Activated T-cell treated with anti-CD3 and anti-CD28 coated beads, Interleukin-2, amount 50 U/mL, for 4 hours (primary cell): ENCODE data around the gene KIAA1586. TPM values are rescaled to one million over a fixed set of nuclear protein-coding genes. Genes with fewer than 3 reads are reported as not detected.
"Not testable (repeated sequence)": the region's sequence is repeated elsewhere in the genome, so short reads cannot be mapped to it uniquely, and the experiment has no call there.

Experiments used
- ATAC-seq, 2 donors: fragments of 200-7000 bp; cut with Tn5 transposase; one replicate each; pipeline ENCODE4 v1.10.0; 2021
- DNase-seq: peaks from one replicate; pipeline ENCODE4 v3.0.0-alpha.2; 2020
- H3K27me3 Mint-ChIP-seq: one replicate; pipeline ENCODE4 v1.8.0; 2021; ENCODE audit warnings: low read depth, mixed read lengths
- H3K36me3 Mint-ChIP-seq: one replicate; pipeline ENCODE4 v1.8.0; 2022; ENCODE audit warnings: mixed read lengths; ENCODE audit not compliant: insufficient read depth
- H3K4me1 Mint-ChIP-seq: one replicate; pipeline ENCODE4 v1.8.0; 2021; ENCODE audit warnings: low read depth, mixed read lengths
- H3K4me3 Mint-ChIP-seq: one replicate; pipeline ENCODE4 v1.8.0; 2021; ENCODE audit warnings: mild to moderate bottlenecking, moderate library complexity, mixed read lengths
- H3K9me3 Mint-ChIP-seq: one replicate; pipeline ENCODE4 v1.8.0; 2021; ENCODE audit warnings: mixed read lengths
- total RNA-seq, 3 donors: library from RNA; stranded (reverse); gene quantifications; one replicate each; pipeline ENCODE4 v1.2.1, GENCODE V29; 2021

KIAA1586 gene
- 10 to 100 TPM; 13.1 to 15.2 (median 14.2) TPM for total RNA-seq

GRCh38 chr6:57046332-57047256 is at the start of gene KIAA1586:
TSS of gene KIAA1586 (plus strand) at chr6:57046693. CDS start at chr6:57046756, 63 bp downstream.
- DNase-seq (peak; percentile 73), ATAC-seq (peak; percentile 96 to 97)
- not testable (repeated sequence) for H3K9me3 Mint-ChIP-seq, H3K27me3 Mint-ChIP-seq
- H3K4me1 Mint-ChIP-seq, result peaks cover 25% of the 10 kb centered on the region
- peaks cover 18% of the 10 kb centered on the region for H3K36me3 Mint-ChIP-seq
- H3K4me3 Mint-ChIP-seq, result peak within 1 kb of the TSS; percentile 91

GRCh38 chr6:56999049-56999448 is 47.4 kb upstream of the KIAA1586 start:
- H3K36me3 Mint-ChIP-seq, result no peaks in the 10 kb centered on the region
- H3K9me3 Mint-ChIP-seq, result peaks cover 9% of the 10 kb centered on the region
- H3K27me3 Mint-ChIP-seq, result peaks cover 14% of the 10 kb centered on the region
- no peak overlapping the region for H3K4me3 Mint-ChIP-seq
- DNase-seq (no peak), ATAC-seq (no peak)
- no peaks in the 10 kb centered on the region for H3K4me1 Mint-ChIP-seq

GRCh38 chr6:56999748-57000147 is 46.7 kb upstream of the KIAA1586 start:
- not testable (repeated sequence) for H3K4me1 Mint-ChIP-seq, H3K9me3 Mint-ChIP-seq, DNase-seq, H3K36me3 Mint-ChIP-seq, H3K4me3 Mint-ChIP-seq, ATAC-seq
- peaks cover 14% of the 10 kb centered on the region for H3K27me3 Mint-ChIP-seq

- H3K4me3 Mint-ChIP-seq, result no peak overlapping the region
- DNase-seq, result no peak
- ATAC-seq, result no peak
- no peaks in the 10 kb centered on the region for H3K4me1 Mint-ChIP-seq
- H3K36me3 Mint-ChIP-seq, result no peaks in the 10 kb centered on the region
- H3K9me3 Mint-ChIP-seq, result peaks cover 9% of the 10 kb centered on the region
- peaks cover 14% of the 10 kb centered on the region for H3K27me3 Mint-ChIP-seq
Measured at GRCh38 chr6:57002197-57002596, 44.3 kb upstream of the KIAA1586 start.

- DNase-seq (no peak), ATAC-seq (no peak)
- Mint-ChIP-seq H3K27me3 (peaks cover 13% of the 10 kb centered on the region), H3K4me1 (no peaks in the 10 kb centered on the region), H3K36me3 (no peaks in the 10 kb centered on the region), H3K9me3 (no peaks in the 10 kb centered on the region), H3K4me3 (no peak overlapping the region)
Measured at GRCh38 chr6:57004292-57004691, 42.2 kb upstream of the KIAA1586 start.

- Mint-ChIP-seq H3K4me3 (no peak overlapping the region), H3K4me1 (no peaks in the 10 kb centered on the region), H3K27me3 (peaks cover 8% of the 10 kb centered on the region), H3K36me3 (no peaks in the 10 kb centered on the region), H3K9me3 (no peaks in the 10 kb centered on the region)
- ATAC-seq (no peak), DNase-seq (no peak)
Measured at GRCh38 chr6:57006101-57006500, 40.4 kb upstream of the KIAA1586 start.

- not testable (repeated sequence) for H3K27me3 Mint-ChIP-seq, H3K4me1 Mint-ChIP-seq, DNase-seq, H3K9me3 Mint-ChIP-seq, ATAC-seq, H3K36me3 Mint-ChIP-seq, H3K4me3 Mint-ChIP-seq
Measured at GRCh38 chr6:57008069-57008468, 38.4 kb upstream of the KIAA1586 start.

- ATAC-seq, result no peak
- Mint-ChIP-seq H3K4me1 (no peaks in the 10 kb centered on the region), H3K4me3 (no peak overlapping the region), H3K9me3 (no peaks in the 10 kb centered on the region), H3K27me3 (peaks cover 5% of the 10 kb centered on the region), H3K36me3 (no peaks in the 10 kb centered on the region)
- no peak for DNase-seq
Measured at GRCh38 chr6:57013521-57013926, 33.0 kb upstream of the KIAA1586 start.

- H3K4me1 Mint-ChIP-seq, result no peaks in the 10 kb centered on the region
- DNase-seq, result no peak
Measured at GRCh38 chr6:57017069-57017468, 29.4 kb upstream of the KIAA1586 start.

GRCh38 chr6:57017841-57018240 is 28.7 kb upstream of the KIAA1586 start:
- DNase-seq, result no peak
- no peak for ATAC-seq
- Mint-ChIP-seq H3K36me3 (no peaks in the 10 kb centered on the region), H3K27me3 (peaks cover 2% of the 10 kb centered on the region), H3K9me3 (no peaks in the 10 kb centered on the region), H3K4me1 (no peaks in the 10 kb centered on the region), H3K4me3 (no peak overlapping the region)

More at GRCh38 chr6:57017069-57017468, 29.4 kb upstream of the KIAA1586 start:
- H3K27me3 Mint-ChIP-seq, result peaks cover 2% of the 10 kb centered on the region
- H3K36me3 Mint-ChIP-seq, result no peaks in the 10 kb centered on the region
- no peak overlapping the region for H3K4me3 Mint-ChIP-seq
- no peaks in the 10 kb centered on the region for H3K9me3 Mint-ChIP-seq
- ATAC-seq, result no peak

- peaks cover 2% of the 10 kb centered on the region for H3K27me3 Mint-ChIP-seq
Measured at GRCh38 chr6:57019434-57019833, 27.1 kb upstream of the KIAA1586 start.

GRCh38 chr6:57021086-57021720 is 25.3 kb upstream of the KIAA1586 start:
- H3K9me3 Mint-ChIP-seq, result peaks cover 23% of the 10 kb centered on the region
- H3K4me3 Mint-ChIP-seq, result no peak overlapping the region
- no peaks in the 10 kb centered on the region for H3K4me1 Mint-ChIP-seq
- H3K27me3 Mint-ChIP-seq, result peaks cover 4% of the 10 kb centered on the region
- DNase-seq (no peak), ATAC-seq (peak; percentile 48 to 51)
- H3K36me3 Mint-ChIP-seq, result peaks cover 2% of the 10 kb centered on the region

More at GRCh38 chr6:57019434-57019833, 27.1 kb upstream of the KIAA1586 start:
- DNase-seq (no peak), ATAC-seq (no peak)
- no peaks in the 10 kb centered on the region for H3K36me3 Mint-ChIP-seq
- H3K9me3 Mint-ChIP-seq, result peaks cover 6% of the 10 kb centered on the region
- no peaks in the 10 kb centered on the region for H3K4me1 Mint-ChIP-seq
- H3K4me3 Mint-ChIP-seq, result no peak overlapping the region

- ATAC-seq (no peak), DNase-seq (no peak)
- Mint-ChIP-seq H3K4me1 (no peaks in the 10 kb centered on the region), H3K36me3 (peaks cover 2% of the 10 kb centered on the region), H3K27me3 (peaks cover 7% of the 10 kb centered on the region), H3K4me3 (no peak overlapping the region), H3K9me3 (peaks cover 23% of the 10 kb centered on the region)
Measured at GRCh38 chr6:57024321-57024720, 22.2 kb upstream of the KIAA1586 start.

GRCh38 chr6:57024775-57025174 is 21.7 kb upstream of the KIAA1586 start:
- no peaks in the 10 kb centered on the region for H3K4me1 Mint-ChIP-seq
- H3K27me3 Mint-ChIP-seq, result peaks cover 9% of the 10 kb centered on the region
- ATAC-seq (no peak), DNase-seq (no peak)
- peaks cover 23% of the 10 kb centered on the region for H3K9me3 Mint-ChIP-seq
- H3K36me3 Mint-ChIP-seq, result peaks cover 2% of the 10 kb centered on the region
- H3K4me3 Mint-ChIP-seq, result no peak overlapping the region

GRCh38 chr6:57026001-57026400 is 20.5 kb upstream of the KIAA1586 start:
- peaks cover 2% of the 10 kb centered on the region for H3K36me3 Mint-ChIP-seq
- no peak for ATAC-seq
- no peaks in the 10 kb centered on the region for H3K4me1 Mint-ChIP-seq
- peaks cover 9% of the 10 kb centered on the region for H3K27me3 Mint-ChIP-seq
- peaks cover 23% of the 10 kb centered on the region for H3K9me3 Mint-ChIP-seq
- no peak overlapping the region for H3K4me3 Mint-ChIP-seq
- no peak for DNase-seq
